HG03066 (cell line): Measurements from ENCODE around the gene CT45A10.
"Not testable (repeated sequence)": the region's sequence is repeated elsewhere in the genome, so short reads cannot be mapped to it uniquely, and the experiment has no call there.

Source experiments
- ATAC-seq: cut with Tn5 transposase; IDR thresholded peaks from one replicate; pipeline ENCODE4 v1.9.1; 2021; ENCODE audit warnings: low read depth; ENCODE audit not compliant: unreplicated experiment

CT45A10 gene, protein sequence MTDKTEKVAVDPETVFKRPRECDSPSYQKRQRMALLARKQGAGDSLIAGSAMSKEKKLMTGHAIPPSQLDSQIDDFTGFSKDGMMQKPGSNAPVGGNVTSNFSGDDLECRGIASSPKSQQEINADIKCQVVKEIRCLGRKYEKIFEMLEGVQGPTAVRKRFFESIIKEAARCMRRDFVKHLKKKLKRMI

DNA sequence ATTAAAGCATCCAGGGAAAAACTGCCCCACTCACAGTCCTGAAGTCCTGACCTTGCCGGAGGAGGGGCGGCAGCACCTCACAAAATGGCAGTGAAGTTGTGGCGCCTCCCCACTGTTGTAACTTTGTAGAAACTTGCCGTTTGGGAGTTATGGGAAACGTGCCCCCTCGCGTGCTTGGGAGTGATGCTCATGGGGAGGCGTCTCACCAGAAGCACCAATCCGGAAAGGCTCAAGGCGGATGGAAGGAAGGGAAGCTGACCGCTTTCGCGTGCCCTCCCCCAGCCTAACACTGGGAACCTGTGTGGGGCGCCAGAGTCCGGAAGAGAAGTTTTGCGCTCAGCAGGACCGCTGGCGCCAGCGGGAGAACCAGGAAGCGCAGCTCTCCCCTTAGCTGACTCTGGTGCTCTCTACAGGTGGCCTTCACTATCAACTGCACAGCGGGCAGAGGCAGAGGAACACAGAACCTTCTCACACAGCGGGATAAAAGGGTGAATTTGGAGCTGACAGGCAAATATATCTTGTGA lies at the start of gene CT45A10, which contains the start of gene SAGE1:
Gene CT45A10 (minus strand): TSS at position 151 of the 524 bp plus-strand sequence. CDS start 8,100 bp downstream, outside the sequence.
Gene SAGE1 (plus strand): TSS at position 423 of the 524 bp plus-strand sequence. CDS start 2,527 bp downstream, outside the sequence.
- no peak for ATAC-seq

DNA sequence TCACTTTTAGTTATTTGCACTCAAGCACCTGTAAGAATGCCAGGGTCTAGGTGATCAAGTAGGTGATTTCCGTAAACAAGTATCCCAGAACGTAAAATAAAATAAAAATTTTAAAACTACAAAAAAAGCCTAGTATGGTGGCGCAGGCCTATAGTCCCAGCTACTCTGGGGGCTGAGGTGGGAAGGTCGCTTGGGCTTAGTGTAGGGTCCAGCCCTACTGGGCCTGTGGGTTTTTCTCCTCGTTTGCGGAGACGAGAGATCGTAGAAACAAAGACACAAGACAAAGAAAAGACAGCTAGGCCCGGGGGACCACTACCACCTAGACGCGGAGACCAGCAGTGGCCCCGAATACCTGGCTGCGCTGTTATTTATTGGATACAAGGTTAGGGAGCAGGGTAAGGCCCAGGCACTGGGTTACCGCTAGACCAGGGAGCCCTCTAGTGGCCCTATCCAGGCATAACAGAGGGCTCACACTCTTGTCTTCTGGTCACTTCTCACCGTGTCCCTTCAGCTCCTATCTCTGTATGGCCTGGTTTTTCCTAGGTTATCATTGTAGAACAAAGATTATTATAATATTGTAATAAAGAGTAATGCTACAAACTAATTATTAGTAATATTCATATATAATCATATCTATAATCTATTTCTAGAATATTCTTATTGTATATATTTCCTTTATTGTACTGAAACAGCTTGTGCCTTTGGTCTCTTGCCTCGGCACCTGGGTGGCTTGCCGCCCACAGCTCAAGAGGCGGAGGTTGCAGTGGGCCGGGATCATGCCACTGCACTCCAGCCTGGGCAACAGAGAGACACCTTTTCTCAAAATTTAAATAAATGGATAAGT lies 38.6 kb upstream of the CT45A10 start:
- no peak for ATAC-seq

DNA sequence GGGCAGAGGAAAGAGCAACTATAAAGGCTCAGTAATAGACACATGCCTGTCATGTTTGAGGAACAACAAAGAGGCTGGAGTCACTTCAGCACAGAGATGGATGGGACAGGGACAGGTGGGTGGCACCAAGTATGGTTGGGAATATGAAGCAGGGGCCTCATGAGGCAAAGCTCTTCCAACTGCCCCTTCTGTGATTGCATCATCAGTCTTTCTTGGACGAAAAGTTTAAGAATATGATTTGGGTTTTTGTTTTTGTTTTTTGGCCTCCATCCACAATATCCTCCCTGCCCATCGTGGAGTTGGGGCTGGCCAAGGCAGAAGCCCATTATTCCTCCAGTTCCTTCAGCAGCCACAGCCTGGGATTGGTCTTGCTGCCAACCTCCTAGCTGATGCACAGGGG lies 34.7 kb upstream of the CT45A10 start:
- ATAC-seq: no peak

DNA sequence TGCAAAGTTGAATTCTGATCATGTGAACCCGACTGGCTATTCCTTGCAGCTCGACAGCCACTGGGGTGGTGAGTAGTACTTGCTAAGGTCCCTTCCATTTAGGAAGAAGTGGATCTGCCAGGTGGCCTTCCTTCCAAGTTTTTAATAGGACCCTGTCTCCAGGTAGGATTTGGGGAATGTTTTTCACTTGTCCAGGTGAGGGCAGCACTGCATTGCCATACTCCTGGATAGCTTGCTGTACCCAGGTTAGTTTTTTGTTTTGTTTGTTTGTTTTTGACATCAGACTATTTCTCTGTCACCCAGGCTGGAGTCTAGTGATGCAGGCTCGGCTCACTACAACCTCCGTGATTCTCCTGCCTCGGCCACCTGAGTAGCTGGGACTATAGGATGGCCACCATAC lies 30.1 kb upstream of the CT45A10 start:
- no peak for ATAC-seq

DNA sequence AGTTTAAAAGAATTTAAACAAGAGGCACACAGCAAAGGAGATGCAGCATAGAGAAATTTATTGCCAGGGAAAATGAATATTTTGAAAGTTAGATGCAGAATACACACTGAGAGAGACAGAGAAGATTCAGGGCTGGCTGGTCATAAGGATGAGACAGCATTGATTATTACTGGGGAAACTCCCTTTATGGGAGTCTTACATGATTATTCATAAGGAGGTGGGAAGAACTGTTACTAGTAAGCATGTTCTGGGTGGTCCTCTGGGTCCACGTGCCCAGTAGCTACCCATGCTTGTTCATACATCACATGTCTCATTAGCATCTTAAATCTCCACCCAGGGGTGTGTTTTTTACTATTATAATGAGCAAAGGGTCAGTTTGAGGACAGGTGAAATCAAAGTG lies 27.3 kb upstream of the CT45A10 start:
- ATAC-seq: not testable (repeated sequence)

DNA sequence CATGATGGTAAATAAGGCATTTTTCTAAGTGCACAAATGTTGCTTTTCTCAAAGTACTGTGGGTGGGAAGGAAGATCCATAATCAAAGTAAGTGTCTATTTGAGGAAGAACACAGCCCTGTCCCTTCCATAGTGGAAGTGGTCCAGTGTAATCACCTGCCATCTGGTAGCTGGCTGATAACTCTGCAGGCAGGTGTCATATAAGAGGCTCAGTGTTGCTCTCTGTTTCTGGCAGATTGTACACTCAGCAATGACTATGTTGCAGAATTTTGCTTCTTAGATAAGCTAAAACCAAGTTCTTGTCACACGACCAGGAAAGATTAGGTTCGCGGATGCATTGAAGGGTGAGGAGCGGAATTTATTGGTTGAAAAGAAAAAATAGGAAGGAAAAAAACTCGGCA lies 21.2 kb upstream of the CT45A10 start:
- ATAC-seq: no peak

DNA sequence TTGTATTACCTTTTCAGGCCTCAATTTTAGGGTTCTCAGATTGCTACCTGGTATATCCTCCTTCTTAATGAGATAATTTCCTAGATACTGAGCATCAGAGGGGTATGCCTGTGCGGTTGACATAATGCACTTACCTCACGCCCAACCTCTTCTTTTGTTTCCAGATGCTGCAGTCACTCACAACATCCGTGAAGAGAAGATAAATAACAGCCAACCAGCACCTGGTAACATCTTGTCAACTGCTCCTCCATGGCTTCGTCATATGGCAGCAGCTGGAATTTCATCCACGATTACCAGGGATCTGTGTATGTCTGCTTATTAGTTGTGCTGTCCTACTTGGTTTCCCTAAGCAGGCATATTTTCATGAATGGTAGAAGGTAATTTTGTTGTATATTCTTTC lies 17.0 kb upstream of the CT45A10 start:
- no peak for ATAC-seq

DNA sequence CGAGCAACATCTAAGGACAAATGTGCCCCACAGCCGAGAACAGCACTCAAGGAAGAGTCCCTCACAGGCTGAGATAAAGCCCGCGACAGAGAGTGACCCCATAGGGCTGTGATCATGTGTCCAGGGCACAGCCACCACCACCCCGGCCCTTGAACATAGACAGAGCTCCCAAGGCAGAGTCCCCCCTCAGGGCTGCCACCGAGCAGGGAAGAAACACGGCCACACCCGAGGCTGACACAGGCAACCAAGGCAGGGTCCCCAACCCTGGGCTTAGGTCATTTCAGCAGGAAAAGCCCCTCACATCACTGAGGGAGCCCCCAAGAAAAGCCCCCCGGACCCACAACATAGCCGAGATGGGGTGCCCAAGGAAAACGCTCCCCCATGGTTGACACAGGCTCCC lies 463 bp downstream of the CT45A10 start:
- ATAC-seq: no peak

DNA sequence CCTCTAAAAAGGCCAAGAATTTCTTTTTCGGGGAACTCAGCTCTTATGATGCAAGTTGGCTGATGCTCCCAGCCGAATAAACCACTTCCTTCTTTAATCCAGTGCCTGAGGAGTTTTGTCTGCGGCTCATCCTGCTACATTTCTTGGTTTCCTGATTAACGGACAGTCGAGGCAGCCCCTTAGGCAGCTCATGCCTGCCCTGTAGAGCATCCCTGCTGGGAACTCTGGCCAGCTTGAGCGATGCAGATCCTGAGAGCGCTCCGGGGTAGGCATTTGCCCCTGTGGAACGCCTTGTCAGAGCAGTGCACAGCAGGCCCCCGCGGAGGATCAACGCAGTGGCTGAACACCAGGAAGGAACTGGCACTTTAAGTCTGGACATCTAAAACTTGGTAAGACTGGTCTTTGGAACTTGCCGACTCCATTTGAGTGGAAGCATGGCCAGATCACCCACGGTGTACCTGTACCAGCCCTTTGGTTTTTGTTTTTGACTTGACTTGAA lies 3.1 kb downstream of the CT45A10 start:
- no peak for ATAC-seq

DNA sequence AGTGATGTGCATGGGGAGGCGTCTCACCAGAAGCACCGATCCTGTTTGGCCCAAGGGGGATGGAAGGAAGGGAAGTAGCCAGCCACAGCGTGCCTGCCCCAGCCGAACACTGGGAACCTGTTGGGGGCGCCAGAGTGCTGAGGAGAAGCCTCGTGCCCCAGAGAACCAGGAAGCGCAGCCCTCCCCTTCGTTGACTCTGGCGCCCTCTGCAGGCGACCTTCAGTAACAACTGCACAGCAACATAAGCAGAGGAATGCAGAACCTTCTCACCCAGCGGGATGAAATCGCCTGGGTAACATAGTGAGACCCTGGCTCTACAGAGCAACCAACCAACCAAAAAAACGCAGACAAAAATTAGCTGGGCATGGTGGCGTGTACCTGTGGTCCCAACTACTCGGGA lies 4.3 kb downstream of the CT45A10 start:
- ATAC-seq: not testable (repeated sequence)

DNA sequence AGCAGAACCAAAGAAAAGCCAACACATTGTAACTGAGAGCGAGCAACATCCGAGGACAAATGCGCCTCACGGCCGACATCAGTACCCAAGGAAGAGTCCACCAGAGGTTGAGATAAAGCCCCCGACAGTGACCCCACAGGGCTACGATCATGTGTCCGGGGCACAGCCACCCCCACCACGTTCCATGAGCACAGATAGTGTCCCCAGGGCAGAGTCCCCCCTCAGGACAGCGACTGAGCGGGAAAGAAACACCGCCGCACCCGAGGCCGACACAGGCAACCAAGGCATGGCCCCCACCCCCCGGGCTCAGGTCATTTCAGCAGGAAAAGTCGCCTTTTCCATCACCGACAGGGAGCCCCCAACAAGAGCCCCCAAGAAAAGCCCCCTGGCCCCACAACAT lies 5.0 kb downstream of the CT45A10 start:
- not testable (repeated sequence) for ATAC-seq

DNA sequence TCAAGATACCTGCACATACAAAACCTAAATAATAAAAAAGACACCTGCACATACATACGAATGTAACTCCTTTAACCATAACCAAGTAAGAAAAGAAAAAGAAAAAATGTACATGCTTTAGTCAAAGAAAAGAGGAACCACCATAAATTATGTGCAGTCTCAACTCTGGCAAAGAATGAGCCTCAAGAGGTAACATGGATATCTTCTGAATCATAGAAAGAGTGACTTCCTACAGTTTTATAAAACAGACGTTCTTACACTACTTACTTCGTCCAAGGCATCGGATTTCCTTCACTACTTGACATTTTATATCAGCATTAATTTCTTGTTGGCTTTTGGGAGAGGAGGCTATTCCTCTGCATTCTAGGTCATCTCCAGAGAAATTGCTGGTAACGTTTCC lies 10.5 kb downstream of the CT45A10 start:
- not testable (repeated sequence) for ATAC-seq

DNA sequence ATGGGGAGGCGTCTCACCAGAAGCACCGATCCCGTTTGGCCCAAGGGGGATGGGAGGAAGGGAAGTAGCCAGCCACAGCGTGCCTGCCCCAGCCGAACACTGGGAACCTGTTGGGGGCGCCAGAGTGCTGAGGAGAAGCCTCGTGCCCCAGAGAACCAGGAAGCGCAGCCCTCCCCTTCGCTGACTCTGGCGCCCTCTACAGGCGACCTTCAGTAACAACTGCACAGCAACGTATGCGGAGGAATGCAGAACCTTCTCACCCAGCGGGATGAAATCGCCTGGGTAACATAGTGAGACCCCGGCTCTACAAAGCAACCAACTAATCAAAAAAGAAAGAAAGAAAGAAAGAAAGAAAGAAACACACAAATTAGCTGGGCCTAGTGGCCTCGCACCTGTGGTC lies 21.5 kb downstream of the CT45A10 start, which contains the start of gene CT45A9:
Gene CT45A9 (minus strand): TSS at position 101 of the 400 bp plus-strand sequence. CDS start 3,751 bp downstream, outside the sequence.
- ATAC-seq: not testable (repeated sequence)

DNA sequence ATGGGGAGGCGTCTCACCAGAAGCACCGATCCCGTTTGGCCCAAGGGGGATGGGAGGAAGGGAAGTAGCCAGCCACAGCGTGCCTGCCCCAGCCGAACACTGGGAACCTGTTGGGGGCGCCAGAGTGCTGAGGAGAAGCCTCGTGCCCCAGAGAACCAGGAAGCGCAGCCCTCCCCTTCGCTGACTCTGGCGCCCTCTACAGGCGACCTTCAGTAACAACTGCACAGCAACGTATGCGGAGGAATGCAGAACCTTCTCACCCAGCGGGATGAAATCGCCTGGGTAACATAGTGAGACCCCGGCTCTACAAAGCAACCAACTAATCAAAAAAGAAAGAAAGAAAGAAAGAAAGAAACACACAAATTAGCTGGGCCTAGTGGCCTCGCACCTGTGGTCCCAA lies 38.8 kb downstream of the CT45A10 start, which contains the start of gene CT45A8:
Gene CT45A8 (minus strand): TSS at position 101 of the 400 bp plus-strand sequence. CDS start 3,755 bp downstream, outside the sequence.
- not testable (repeated sequence) for ATAC-seq

DNA sequence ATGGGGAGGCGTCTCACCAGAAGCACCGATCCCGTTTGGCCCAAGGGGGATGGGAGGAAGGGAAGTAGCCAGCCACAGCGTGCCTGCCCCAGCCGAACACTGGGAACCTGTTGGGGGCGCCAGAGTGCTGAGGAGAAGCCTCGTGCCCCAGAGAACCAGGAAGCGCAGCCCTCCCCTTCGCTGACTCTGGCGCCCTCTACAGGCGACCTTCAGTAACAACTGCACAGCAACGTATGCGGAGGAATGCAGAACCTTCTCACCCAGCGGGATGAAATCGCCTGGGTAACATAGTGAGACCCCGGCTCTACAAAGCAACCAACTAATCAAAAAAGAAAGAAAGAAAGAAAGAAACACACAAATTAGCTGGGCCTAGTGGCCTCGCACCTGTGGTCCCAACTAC lies 56.1 kb downstream of the CT45A10 start, which contains the start of gene CT45A7:
Gene CT45A7 (minus strand): TSS at position 101 of the 400 bp plus-strand sequence. CDS start 3,747 bp downstream, outside the sequence.
- not testable (repeated sequence) for ATAC-seq
